GM19240 (cell line): ENCODE results near the gene HTR3B.

Experiments used
- DNase-seq: peaks from one replicate; pipeline ENCODE4 v3.0.0; 2011; ENCODE audit warnings: low spot score; ENCODE audit not compliant: insufficient read length

The HTR3B gene

DNA sequence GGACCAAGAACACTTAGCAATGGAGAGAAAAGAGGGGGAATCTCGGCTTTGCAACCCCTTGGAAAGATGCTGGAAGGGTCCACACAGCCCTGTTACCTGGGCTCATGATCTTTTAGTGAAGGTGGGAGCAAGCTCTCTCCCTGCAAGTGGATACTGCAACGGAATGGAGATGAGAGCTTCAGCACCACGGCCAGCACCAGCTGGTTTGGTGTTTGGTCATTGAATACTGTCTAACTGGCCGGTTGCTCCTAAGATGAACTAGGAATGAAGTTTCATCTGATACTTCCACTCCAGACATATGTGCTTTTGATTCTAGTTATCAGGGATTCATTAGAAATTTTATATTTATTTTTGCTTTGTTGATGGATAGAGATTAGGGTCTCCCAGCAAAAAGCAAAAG, 86.6 kb downstream of the HTR3B start:
- no peak for DNase-seq

DNA sequence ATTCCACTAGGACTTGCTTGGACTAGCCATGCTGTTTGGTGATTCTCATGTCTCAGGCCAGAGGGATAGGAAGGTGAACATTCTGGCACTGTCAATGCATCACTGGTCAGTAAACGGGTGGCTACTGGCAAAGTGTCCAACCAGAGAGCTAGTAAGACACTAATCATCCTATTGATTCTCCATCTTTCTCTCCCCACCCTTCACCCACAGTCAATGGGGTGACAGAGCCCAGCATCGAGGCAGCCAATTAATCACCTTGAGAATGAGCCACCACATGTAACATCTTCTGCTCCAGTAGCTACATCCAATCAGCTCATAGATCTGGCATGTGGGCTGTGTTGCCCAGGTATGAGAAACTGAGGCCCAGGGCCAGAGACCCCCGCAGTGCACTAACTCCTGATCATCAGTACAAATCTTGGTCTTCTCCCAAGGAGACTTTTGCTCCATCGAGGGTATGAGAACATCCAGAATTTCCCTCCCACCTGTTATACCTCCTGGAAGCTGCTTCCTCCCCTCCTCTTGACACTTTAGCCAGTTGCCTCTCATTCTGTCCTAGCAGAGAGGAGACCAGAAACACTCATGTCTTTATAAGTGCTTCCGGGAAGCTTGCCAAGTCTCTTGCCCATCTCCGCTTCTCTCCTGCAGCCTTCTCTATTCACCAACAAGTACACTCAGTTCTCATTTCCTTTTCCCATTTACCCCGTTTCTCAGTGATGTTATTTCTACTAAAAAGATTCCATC, 87.3 kb downstream of the HTR3B start:
- DNase-seq, result no peak

DNA sequence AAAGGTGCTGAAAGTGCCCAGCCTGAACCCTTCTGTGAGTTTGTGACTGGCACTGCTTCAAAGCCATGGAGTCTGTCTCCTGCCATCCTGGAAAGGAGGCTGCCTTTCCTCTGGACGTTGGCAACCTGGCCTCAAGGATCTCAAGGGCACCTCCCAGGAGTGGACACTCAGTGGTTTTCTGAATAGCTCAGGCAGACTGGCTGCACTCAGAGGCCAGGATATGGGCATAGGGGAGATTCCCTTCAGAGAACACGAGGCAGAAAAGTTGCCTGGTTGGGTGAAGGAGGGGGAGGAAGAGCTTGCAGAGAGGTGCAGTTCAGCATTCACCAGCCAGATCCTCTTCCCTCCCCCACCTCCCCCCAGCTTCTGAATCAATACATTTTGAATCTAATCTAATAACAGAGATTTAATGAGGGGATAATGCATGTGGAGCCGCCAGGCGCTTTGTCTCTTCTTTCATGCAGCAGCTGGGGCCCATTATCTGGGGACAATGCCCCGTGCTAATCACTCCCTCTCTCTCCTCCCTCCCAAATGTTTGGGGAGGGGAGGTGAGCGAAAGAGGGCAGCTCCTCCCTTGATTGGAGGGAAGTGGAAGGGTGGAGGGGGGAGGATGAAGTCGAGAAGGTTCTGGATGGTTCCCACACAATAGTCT, 88.0 kb downstream of the HTR3B start:
- DNase-seq, result no peak

DNA sequence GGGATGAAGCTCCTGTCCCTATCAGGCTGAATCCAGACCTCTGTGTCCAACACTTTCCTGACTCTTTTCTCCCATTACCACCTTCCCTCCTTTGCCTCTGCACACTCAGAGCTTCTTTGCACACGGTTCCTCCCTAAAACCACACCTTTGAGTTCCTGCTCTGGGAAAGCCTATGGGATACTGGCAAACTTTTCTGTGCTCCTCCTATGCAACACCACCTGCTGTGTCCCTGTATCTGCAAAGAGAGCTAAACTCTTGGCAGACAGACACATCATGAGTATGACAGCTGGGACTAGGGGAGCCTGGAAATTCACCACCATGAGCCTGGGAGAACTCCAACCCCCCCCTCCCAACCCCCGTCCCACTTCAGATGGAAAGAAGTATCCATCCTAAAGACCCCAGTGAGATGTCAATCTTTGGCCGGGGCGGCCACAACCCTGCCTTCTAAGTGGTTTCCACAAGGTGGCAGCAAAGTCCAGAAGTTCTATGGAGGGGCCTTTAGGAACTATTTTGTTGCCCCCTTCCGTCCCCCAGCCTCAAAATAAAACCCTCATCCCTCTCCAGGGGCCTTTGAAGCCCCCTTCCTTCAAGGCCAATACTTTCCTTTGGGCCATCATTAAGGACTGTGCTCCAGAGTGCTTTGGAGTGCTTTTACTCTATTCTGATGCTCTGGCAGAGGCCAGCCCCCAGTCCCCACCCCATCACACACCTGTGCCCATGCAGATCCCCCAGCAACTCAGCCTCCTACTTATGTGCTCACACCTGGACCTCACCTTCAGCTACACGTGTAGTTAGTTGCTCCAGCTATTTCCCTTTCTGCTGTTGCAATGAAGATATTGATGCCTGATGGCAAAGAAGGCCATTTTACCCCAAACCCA, 89.7 kb downstream of the HTR3B start:
- DNase-seq, result peak; percentile 36
